ENCODE results near the gene ZNF217.
"Not testable (repeated sequence)": the region's sequence is repeated elsewhere in the genome, so short reads cannot be mapped to it uniquely, and the experiment has no call there.

ZNF217 gene

GRCh38 chr20:53569005-53569404 lies 24.6 kb downstream of the ZNF217 start:
- DNase-seq (ENCODE audit: low read depth, low spot score), result no peak

GRCh38 chr20:53568351-53568750 lies 25.3 kb downstream of the ZNF217 start:
- DNase-seq (ENCODE audit: low read depth, low spot score), result no peak

GRCh38 chr20:53567379-53567917 lies 26.2 kb downstream of the ZNF217 start:
- DNase-seq (ENCODE audit: low read depth, low spot score), result no peak

- DNase-seq (ENCODE audit: low read depth, low spot score), result not testable (repeated sequence)
Measured at GRCh38 chr20:53566623-53567022, 27.0 kb downstream of the ZNF217 start.

GRCh38 chr20:53565254-53565653 lies 28.4 kb downstream of the ZNF217 start:
- no peak for DNase-seq (ENCODE audit: low read depth, low spot score)

GRCh38 chr20:53562104-53562764 lies 31.4 kb downstream of the ZNF217 start:
- DNase-seq (ENCODE audit: low read depth, low spot score), result not testable (repeated sequence)

GRCh38 chr20:53561505-53561904 lies 32.1 kb downstream of the ZNF217 start:
- no peak for DNase-seq (ENCODE audit: low read depth, low spot score)

GRCh38 chr20:53559816-53560215 lies 33.8 kb downstream of the ZNF217 start:
- no peak for DNase-seq (ENCODE audit: low read depth, low spot score)

- no peak for DNase-seq (ENCODE audit: low read depth, low spot score)
Measured at GRCh38 chr20:53557130-53557529, 36.5 kb downstream of the ZNF217 start.

GRCh38 chr20:53556267-53556897 lies 37.3 kb downstream of the ZNF217 start:
- DNase-seq (ENCODE audit: low read depth, low spot score), result no peak

GRCh38 chr20:53555816-53556215 lies 37.8 kb downstream of the ZNF217 start:
- DNase-seq (ENCODE audit: low read depth, low spot score), result no peak

GRCh38 chr20:53555081-53555480 lies 38.6 kb downstream of the ZNF217 start:
- no peak for DNase-seq (ENCODE audit: low read depth, low spot score)

- not testable (repeated sequence) for DNase-seq (ENCODE audit: low read depth, low spot score)
Measured at GRCh38 chr20:53552572-53552893, 41.1 kb downstream of the ZNF217 start.

GRCh38 chr20:53551719-53552571 lies 41.7 kb downstream of the ZNF217 start:
- not testable (repeated sequence) for DNase-seq (ENCODE audit: low read depth, low spot score)

GRCh38 chr20:53550280-53551187 lies 43.1 kb downstream of the ZNF217 start:
- no peak for DNase-seq (ENCODE audit: low read depth, low spot score)

- peak; percentile 79 for DNase-seq (ENCODE audit: low read depth, low spot score)
Measured at GRCh38 chr20:53547664-53548239, 45.9 kb downstream of the ZNF217 start.

- DNase-seq (ENCODE audit: low read depth, low spot score), result no peak
Measured at GRCh38 chr20:53539516-53539915, 54.1 kb downstream of the ZNF217 start.

- DNase-seq (ENCODE audit: low read depth, low spot score), result not testable (repeated sequence)
Measured at GRCh38 chr20:53536382-53536781, 57.3 kb downstream of the ZNF217 start.

- DNase-seq (ENCODE audit: low read depth, low spot score), result no peak
Measured at GRCh38 chr20:53535878-53536277, 57.8 kb downstream of the ZNF217 start.

- no peak for DNase-seq (ENCODE audit: low read depth, low spot score)
Measured at GRCh38 chr20:53534037-53534436, 59.6 kb downstream of the ZNF217 start.

- DNase-seq (ENCODE audit: low read depth, low spot score), result no peak
Measured at GRCh38 chr20:53533500-53533899, 60.1 kb downstream of the ZNF217 start.
